H1 (cell line): ENCODE data around the gene ERI3. TPM values are rescaled to one million over a fixed set of nuclear protein-coding genes. Genes with fewer than 3 reads are reported as not detected.

Experiments
- EGR1 ChIP-seq: IDR thresholded peaks from 2 replicates; pipeline ENCODE4 v1.6.1; 2011; ENCODE audit warnings: low read depth, low read length, borderline replicate concordance
- EP300 ChIP-seq, 2 experiments: IDR thresholded peaks; 1 replicate in 1 of 2; 2 replicates in 1 of 2; pipeline ENCODE4 v1.6.1; 2011 to 2012; ENCODE audit warnings: low read depth in 2 of 2, low read length in 2 of 2, mild to moderate bottlenecking in 2 of 2, borderline replicate concordance in 1 of 2, inconsistent platforms in 1 of 2, moderate library complexity in 1 of 2
- RNF2 ChIP-seq: fragments of 200-900, 300-1000 bp; sonication (generic); IDR thresholded peaks from 2 replicates; pipeline ENCODE4 v1.7.1; 2016; ENCODE audit warnings: borderline replicate concordance, low read depth, mild to moderate bottlenecking, antibody characterized with exemption, low read length; ENCODE audit not compliant: poor library complexity, severe bottlenecking; ENCODE audit errors: missing control alignments
- polyA plus RNA-seq, 7 experiments: library from polyadenylated mRNA; depleted of rRNA in 3 of 7; stranded (reverse) in 5 of 7; unstranded in 2 of 7; fragments of >200 nt in 5 of 7; fragments of 200-250 nt in 2 of 7; gene quantifications; 1 replicate in 5 of 7; 2 replicates in 1 of 7; 4 replicates in 1 of 7; pipeline versions ENCODE4 v1.2.1 to v1.2.3, GENCODE V29; 2011 to 2013; ENCODE audit warnings: missing spikeins in 2 of 7, mixed read lengths in 2 of 7
- total RNA-seq: library from RNA; stranded (reverse); fragmentation: NEBNext Ultra II Directional; extraction: Animal tissue kit (Norgen Biotek cat#: 25700); gene quantifications from 2 replicates; pipeline ENCODE4 v1.2.1, GENCODE V29; 2021
- TF ChIP-seq, protein P1 (sequence below): IDR thresholded peaks from 2 replicates; pipeline ENCODE4 v1.6.1; 2012; ENCODE audit warnings: inconsistent platforms

The ERI3 gene
- total and polyA plus RNA-seq, 2 of the 8 experiments (the other 6 are each of a cell fraction or from before 2014, with no cell fraction given) = 81.1 to 199 TPM

- TF ChIP-seq EP300 (IDR thresholded peaks at IDR 0.05; ENCODE audit: borderline replicate concordance in 1 of 2, low read depth in 2 of 2, low read length in 2 of 2) = no peak
- TF ChIP-seq, protein P1, sequence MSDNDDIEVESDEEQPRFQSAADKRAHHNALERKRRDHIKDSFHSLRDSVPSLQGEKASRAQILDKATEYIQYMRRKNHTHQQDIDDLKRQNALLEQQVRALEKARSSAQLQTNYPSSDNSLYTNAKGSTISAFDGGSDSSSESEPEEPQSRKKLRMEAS = no peak
- no peak for TF ChIP-seq RNF2
- no peak for TF ChIP-seq EGR1
Observed at GRCh38 chr1:44282704-44283426, 72.2 kb downstream of the ERI3 start (continued).
